ENCODE results near the gene EIF4EBP3. TPM values are rescaled to one million over a fixed set of nuclear protein-coding genes. Genes with fewer than 3 reads are reported as not detected.
A peak's percentile ranks its signal among the peaks of the same experiment; 100 is the strongest.

Gene EIF4EBP3
- total and polyA plus RNA-seq, 10 of the 15 experiments (the other 5 are each of a cell fraction or from before 2014, with no cell fraction given), result 3.5 to 16.1 (median 6.2) TPM

DNA sequence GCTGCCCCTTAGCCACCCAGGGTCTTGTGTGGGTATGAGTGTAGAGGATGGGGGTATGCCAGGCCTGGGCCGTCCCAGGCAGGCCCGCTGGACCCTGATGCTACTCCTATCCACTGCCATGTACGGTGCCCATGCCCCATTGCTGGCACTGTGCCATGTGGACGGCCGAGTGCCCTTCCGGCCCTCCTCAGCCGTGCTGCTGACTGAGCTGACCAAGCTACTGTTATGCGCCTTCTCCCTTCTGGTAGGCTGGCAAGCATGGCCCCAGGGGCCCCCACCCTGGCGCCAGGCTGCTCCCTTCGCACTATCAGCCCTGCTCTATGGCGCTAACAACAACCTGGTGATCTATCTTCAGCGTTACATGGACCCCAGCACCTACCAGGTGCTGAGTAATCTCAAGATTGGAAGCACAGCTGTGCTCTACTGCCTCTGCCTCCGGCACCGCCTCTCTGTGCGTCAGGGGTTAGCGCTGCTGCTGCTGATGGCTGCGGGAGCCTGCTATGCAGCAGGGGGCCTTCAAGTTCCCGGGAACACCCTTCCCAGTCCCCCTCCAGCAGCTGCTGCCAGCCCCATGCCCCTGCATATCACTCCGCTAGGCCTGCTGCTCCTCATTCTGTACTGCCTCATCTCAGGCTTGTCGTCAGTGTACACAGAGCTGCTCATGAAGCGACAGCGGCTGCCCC lies 19.8 kb downstream of the EIF4EBP3 start:
- BruUV-seq (replicated peaks), result no TSS peak
- no peak overlapping the region for H3K9ac ChIP-seq (ENCODE audit: control insufficient read depth, insufficient read depth, low read length)

More for the DNA sequence above, 19.8 kb downstream of the EIF4EBP3 start:
- SMC1A ChIA-PET (ENCODE audit: uncharacterized antibody, unreplicated experiment), result interaction anchor here (1.5 to 2.5 kb wide), 2 partner anchors 9 to 33 kb away, joined by 5 to 14 read pairs; partner anchors contain the start of gene SRA1
- no peaks in the 10 kb centered on the region for H3K27me3 ChIP-seq (replicated peaks in 1 of 2; ENCODE audit: control insufficient read depth in 2 of 2, insufficient read depth in 2 of 2, low read length in 1 of 2)
- H2AFZ ChIP-seq (ENCODE audit: control insufficient read depth, low read depth, low read length), result no peak overlapping the region
- TF ChIP-seq PAX5 (IDR thresholded peaks at IDR 0.05; ENCODE audit: borderline replicate concordance, low read depth, low read length) (no peak), POLR2A (IDR thresholded peaks at IDR 0.05; ENCODE audit: low read depth, low read length) (peak; percentile 38), EZH2 (IDR thresholded peaks at IDR 0.05; ENCODE audit: borderline replicate concordance, control insufficient read depth, low read depth, low read length) (no peak)
- TF ChIP-seq, protein P1, sequence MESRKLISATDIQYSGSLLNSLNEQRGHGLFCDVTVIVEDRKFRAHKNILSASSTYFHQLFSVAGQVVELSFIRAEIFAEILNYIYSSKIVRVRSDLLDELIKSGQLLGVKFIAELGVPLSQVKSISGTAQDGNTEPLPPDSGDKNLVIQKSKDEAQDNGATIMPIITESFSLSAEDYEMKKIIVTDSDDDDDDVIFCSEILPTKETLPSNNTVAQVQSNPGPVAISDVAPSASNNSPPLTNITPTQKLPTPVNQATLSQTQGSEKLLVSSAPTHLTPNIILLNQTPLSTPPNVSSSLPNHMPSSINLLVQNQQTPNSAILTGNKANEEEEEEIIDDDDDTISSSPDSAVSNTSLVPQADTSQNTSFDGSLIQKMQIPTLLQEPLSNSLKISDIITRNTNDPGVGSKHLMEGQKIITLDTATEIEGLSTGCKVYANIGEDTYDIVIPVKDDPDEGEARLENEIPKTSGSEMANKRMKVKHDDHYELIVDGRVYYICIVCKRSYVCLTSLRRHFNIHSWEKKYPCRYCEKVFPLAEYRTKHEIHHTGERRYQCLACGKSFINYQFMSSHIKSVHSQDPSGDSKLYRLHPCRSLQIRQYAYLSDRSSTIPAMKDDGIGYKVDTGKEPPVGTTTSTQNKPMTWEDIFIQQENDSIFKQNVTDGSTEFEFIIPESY (IDR thresholded peaks at IDR 0.05), result 0 out of 2 replicates have a peak, but pooled peaks have one; percentile 53
- FAIRE-seq, result no peak
- no peak for DNase-seq (ENCODE audit: low read depth, low spot score)
- H3K4me2 ChIP-seq (ENCODE audit: control insufficient read depth, insufficient read depth), result peak overlapping the region; percentile 6; the same call in 1 of the 2 replicates
- CTCF ChIA-PET, result interaction anchor here (1.1 kb wide), 1 partner anchor 9 kb away, joined by 3 read pairs; no protein-coding TSS in a partner anchor
- H3K9me3 ChIP-seq (replicated peaks; ENCODE audit: control insufficient read depth, insufficient read depth, low read length), result no peaks in the 10 kb centered on the region
- no peak overlapping the region; the same call in 1 of the 2 replicates for H3K27ac ChIP-seq (ENCODE audit: control insufficient read depth, insufficient read depth)
- ATAC-seq, result no peak
- RAD21 ChIA-PET (ENCODE audit: unreplicated experiment), result interaction anchor here (0.8 kb wide), 1 partner anchor 10 kb away, joined by 3 read pairs; the partner anchor contains the start of gene SRA1
- H3K36me3 ChIP-seq (ENCODE audit: control insufficient read depth in 2 of 2, insufficient read depth in 2 of 2, low read length in 1 of 2), result peaks cover 6 to 8% of the 10 kb centered on the region in 2 experiments; a peak in 3 of 4 replicates
- peak overlapping the region; percentile 4; the same call in 1 of the 2 replicates for H3K4me3 ChIP-seq
- POLR2A ChIA-PET, result interaction anchor here (2.3 kb wide), 1 partner anchor 19 kb away, joined by 6 read pairs; the partner anchor contains the start of gene EIF4EBP3
- intact Hi-C loops (cut with micrococcal nuclease; ENCODE audit: unreplicated experiment), result no loop called here
- H3K4me1 ChIP-seq (ENCODE audit: control insufficient read depth, insufficient read depth, low read length), result peaks cover 46% of the 10 kb centered on the region
- peaks cover 45% of the 10 kb centered on the region for H3K79me2 ChIP-seq (ENCODE audit: control insufficient read depth, insufficient read depth, low read length)
- H4K20me1 ChIP-seq (ENCODE audit: control insufficient read depth, insufficient read depth), result no peaks in the 10 kb centered on the region
- WGBS (ENCODE audit: insufficient coverage, insufficient replicate concordance, low lambda C conversion rate, missing lambda C conversion rate), result 59% methylated on average over 22 of the region's 22 CpGs
- in situ Hi-C loops (cut with MboI), result no loop called here

Measured in GM12878 (cell line).